HG03439 (cell line): ENCODE measurements around the gene CELSR1.

Experiments
- ATAC-seq: cut with Tn5 transposase; IDR thresholded peaks from one replicate; pipeline ENCODE4 v1.9.1; 2021; ENCODE audit warnings: mild to moderate bottlenecking, moderate library complexity; ENCODE audit not compliant: unreplicated experiment

Gene CELSR1

GRCh38 chr22:46356496-46357480 is 180.6 kb downstream of the CELSR1 start:
- ATAC-seq: no peak

GRCh38 chr22:46355996-46356471 is 181.4 kb downstream of the CELSR1 start:
- ATAC-seq: no peak

GRCh38 chr22:46355369-46355995 is 181.9 kb downstream of the CELSR1 start:
- no peak for ATAC-seq

- ATAC-seq: no peak
Measured at GRCh38 chr22:46354993-46355305, 182.5 kb downstream of the CELSR1 start.

GRCh38 chr22:46354176-46354992 is 183.0 kb downstream of the CELSR1 start:
- no peak for ATAC-seq

GRCh38 chr22:46353483-46354105 is 183.8 kb downstream of the CELSR1 start:
- ATAC-seq: no peak

GRCh38 chr22:46352691-46353386 is 184.6 kb downstream of the CELSR1 start:
- no peak for ATAC-seq

- ATAC-seq: no peak
Measured at GRCh38 chr22:46352276-46352675, 185.1 kb downstream of the CELSR1 start.

- ATAC-seq: no peak
Measured at GRCh38 chr22:46351767-46352166, 185.7 kb downstream of the CELSR1 start.

- ATAC-seq: no peak
Measured at GRCh38 chr22:46351131-46351735, 186.2 kb downstream of the CELSR1 start.

- no peak for ATAC-seq
Measured at GRCh38 chr22:46350646-46351045, 186.8 kb downstream of the CELSR1 start.

GRCh38 chr22:46350121-46350520 is 187.3 kb downstream of the CELSR1 start:
- no peak for ATAC-seq

GRCh38 chr22:46349681-46350080 is 187.7 kb downstream of the CELSR1 start:
- ATAC-seq: no peak

GRCh38 chr22:46349238-46349637 is 188.2 kb downstream of the CELSR1 start:
- no peak for ATAC-seq

GRCh38 chr22:46348099-46348695 is 189.2 kb downstream of the CELSR1 start:
- ATAC-seq: no peak

GRCh38 chr22:46347646-46348045 is 189.8 kb downstream of the CELSR1 start:
- no peak for ATAC-seq

- no peak for ATAC-seq
Measured at GRCh38 chr22:46346680-46347405, 190.6 kb downstream of the CELSR1 start.

GRCh38 chr22:46340676-46341075 is 196.7 kb downstream of the CELSR1 start:
- ATAC-seq: no peak

- no peak for ATAC-seq
Measured at GRCh38 chr22:46339956-46340355, 197.5 kb downstream of the CELSR1 start.
